Cardiac septum (tissue), 1 donor: ENCODE data around the gene DIAPH3. TPM values are rescaled to one million over a fixed set of nuclear protein-coding genes. Genes with fewer than 3 reads are reported as not detected.

Experiments
- DNase-seq: peaks from one replicate; pipeline ENCODE4 v3.0.0-alpha.2; 2020; ENCODE audit warnings: low spot score
- intact Hi-C: fragments of 100-400 bp; cut with DNase I; formaldehyde crosslinking; loops from one replicate; pipeline ENCODE4 v1.14.0; 2022
- total RNA-seq: library from RNA; stranded (reverse); fragmentation: NEBNext Ultra II Directional; extraction: Animal tissue kit (Norgen Biotek cat#: 25700); gene quantifications from one replicate; pipeline ENCODE4 v1.2.1, GENCODE V29; 2021
- donor health status: DM: no; HTN: no; CAD: no.

DIAPH3 gene
- total RNA-seq, 1 donor from 2014 or later, result 0.38 TPM

DNA sequence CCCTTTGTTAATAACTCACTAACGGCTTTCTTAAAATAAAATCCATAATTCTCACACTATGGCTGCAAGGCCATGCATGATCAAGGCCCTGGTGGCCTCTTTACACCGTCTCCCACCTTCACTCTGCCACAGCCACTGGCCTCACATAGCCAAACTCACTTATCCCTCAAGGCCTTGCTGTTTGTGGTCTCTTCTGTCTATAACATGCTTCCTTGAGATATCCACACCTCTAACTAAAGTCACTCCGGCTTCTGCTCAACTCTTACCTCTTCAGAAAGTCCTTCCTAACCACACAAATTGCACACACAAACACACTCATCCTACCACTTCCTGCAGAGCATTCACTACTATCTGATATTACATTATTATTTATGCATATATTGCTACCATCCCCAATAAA lies 262.5 kb downstream of the DIAPH3 start:
- intact Hi-C loops, result no loop called here

DNA sequence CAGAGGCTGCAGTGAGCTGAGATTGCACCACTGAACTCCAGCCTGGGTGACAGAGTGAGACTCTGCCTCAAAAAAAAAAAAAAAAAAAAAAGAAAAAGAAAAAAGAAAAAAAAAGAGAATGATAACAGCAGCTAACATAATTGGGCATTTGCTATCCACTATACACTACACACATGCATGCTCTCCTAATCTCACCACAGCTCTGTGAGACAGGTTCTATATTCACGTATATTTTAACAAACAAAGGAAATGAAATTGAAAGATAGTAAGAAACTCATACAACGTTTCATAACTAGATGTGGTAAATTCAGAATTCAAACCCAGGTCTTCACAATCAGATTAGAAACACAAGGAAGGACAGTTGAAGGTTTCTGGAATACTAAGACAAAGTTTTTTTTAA lies 265.7 kb downstream of the DIAPH3 start:
- no peak for DNase-seq
- intact Hi-C loops, result no loop called here

More for the DNA sequence above, 262.5 kb downstream of the DIAPH3 start:
- DNase-seq, result no peak

DNA sequence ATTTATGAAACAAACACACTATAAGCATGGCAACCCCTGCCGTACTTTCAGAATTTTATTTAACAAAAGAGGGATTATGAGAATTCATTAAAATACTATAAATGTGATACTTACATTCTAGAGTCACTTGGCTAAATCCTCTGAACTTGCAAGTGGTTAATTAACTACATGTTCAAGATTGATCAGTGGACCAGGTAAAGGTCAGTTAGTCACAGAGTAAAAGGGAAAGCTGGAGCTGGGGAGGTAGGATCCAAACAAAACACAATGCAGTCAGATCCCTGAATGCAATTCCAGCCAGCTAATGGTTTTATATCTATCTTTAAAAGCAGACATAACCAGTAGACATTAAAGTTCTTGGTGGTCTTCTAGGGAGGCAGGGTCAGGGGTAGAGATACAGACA lies 270.5 kb downstream of the DIAPH3 start:
- DNase-seq, result no peak
- intact Hi-C loops, result no loop called here

DNA sequence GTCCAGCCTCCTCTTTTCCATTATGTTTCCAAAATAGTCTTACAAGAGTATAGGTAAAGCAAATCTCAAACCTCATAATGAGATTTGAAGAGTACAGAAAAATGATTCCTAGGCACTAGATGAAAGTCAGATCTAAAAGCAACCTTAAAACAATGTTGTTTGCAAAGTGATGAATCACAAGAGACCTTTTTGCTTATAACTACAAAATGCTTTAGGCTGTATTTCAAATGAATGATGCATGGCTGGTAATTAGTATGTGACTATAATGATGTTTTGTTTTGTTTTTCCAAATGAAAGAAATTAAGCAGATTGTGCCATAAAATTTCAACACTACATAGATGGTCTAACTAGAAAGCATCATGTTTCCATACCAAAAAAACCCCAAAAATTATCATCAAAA lies 272.7 kb downstream of the DIAPH3 start:
- intact Hi-C loops, result no loop called here
- no peak for DNase-seq

DNA sequence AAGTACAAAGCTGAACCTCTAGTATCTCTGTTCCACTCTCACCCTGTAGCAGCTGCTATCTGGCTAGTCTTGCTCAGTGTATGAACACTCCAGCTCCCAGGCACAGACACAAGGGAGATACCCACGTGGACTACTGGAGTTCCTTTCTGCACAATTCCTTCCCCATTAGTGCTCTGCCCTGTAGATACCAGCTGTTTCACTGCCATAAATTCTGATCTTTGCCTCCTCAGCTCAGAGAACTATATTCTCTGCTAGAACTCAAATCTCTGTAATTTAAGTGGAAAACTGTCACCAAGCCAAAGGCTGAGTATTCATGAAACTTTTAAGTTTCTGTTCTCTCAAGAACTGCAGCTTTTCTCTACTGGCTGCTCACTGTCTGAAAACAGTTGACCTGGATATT lies 273.7 kb downstream of the DIAPH3 start:
- no peak for DNase-seq
- intact Hi-C loops, result no loop called here

DNA sequence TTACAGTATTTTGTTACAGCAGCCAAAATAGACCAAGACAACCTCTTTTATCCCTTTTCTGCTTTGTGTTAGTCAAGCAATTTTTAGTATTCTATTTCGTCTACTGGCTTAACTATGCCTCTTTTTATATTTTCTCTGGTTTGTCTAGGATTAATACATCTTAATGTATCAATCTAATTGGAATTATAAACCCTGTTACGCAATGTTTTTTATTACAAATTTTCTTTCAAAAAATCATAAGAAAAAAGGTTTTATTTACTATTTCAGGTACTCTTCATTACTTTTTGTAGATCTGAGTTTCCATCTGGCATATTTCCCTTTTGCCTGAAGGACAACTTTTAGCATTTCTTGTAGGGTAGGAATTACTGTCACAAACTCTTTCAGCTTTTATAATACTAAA lies 275.3 kb downstream of the DIAPH3 start:
- intact Hi-C loops, result no loop called here
- no peak for DNase-seq

DNA sequence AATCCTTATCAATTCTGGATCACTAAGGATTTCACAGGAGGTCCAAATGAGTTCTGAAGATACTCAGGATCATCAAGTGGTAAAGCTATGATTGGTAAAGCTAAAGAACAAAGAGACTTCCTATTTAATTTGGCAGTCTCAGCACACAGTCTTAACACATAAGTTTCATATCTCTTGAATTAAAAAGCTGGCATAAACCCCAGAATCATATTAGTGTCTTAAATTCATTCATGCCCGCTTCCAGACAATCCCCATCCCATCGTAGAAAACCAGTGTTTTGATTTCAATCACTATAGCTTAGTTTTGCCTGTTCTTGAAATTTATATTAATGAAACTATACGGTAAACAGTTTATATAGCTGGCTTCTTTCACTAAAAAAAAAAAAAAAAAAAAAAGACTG lies 278.7 kb downstream of the DIAPH3 start:
- intact Hi-C loops, result no loop called here
- no peak for DNase-seq

DNA sequence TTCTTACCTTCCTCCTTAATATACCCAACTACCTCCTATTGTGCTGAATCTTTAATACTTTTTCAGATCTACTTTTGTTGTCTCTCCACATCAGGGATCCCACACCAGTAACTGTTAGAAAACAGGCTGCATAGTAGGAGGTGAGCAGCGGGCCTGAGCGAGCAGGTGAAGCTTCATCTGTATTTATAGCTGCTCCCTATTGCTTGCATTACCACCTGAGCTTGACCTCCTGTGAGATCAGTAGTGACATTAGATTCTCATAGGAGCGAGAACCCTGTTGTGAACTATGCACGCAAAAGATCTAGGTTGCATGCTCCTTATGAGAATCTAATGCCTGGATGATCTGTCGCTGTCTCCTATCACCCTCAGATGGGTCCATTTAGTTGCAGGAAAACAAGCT lies 279.8 kb downstream of the DIAPH3 start:
- intact Hi-C loops, result no loop called here
- no peak for DNase-seq

DNA sequence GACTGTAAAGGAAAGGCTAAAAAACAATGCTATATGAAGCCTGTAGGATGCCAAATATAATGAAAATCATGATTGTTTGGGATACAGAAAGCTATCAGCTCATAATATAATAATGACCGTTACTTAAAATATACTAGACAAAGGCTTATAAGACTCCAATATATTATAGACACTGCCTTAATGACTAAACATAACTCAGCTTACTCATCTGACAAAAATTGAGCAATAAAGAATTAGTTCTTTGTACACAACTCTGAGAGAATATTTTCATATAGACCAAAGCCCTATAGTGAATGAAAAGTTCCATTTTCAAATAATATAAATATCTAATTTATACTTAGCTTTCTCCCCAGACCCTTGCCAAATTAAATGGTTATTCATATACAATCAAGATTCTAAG lies 283.3 kb downstream of the DIAPH3 start:
- DNase-seq, result no peak
- intact Hi-C loops, result no loop called here

DNA sequence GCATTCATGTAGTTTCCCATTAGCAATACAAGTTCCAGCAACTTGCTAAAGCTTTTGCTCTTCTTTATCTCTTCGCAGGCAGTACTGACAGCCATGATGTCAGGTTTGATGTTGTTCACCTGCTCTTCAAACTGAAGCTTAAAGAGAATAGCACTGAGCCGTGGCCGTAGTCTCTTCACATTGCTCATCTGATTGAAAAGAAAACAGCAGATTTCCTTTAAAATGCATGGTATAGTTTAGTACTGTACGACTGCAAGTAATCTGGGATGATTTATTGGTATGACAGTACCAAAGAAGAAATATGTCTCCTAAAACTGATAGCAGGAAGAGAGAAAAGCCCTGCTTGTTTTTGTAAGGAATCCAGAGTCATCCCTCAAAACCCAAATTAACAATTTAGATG lies 284.4 kb downstream of the DIAPH3 start:
- intact Hi-C loops, result no loop called here
- DNase-seq, result no peak

DNA sequence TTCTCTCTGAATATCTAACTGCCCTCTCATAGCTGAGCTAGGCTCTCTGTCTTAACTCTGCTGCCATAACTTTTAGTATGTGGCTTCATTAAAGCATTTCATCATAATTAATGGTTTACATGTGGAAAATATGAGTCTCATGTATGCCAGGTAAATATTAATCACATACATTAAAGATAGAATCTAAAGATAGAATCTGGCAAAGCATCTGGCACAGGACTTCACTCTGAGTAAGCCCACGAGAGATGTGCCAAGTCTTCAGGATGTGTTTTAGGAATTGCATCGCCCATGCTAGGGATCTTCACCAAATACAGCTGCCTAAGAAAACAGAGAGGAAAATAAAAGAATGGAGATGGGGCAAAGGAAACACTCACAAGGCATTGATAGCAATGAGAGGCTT lies 285.8 kb downstream of the DIAPH3 start:
- no peak for DNase-seq
- intact Hi-C loops, result no loop called here

DNA sequence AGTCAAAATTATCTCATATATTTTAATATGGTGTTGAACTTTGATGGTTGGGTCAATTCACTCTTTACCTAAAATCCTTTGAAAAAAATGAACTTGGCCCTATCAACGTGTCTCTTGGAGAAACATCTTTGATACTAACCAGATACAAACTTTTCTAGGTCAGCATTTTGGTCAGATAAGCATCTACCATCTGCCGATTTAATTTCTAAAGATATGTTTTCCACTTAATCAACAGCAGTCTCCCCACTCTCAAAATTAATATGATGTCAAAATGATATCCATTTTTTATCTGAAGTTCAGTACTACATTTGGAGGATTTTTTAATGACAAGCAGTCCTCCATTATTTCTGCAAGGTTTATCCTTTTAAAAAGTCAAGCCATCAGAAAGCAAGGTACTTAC lies 288.8 kb downstream of the DIAPH3 start:
- no peak for DNase-seq
- intact Hi-C loops, result no loop called here

DNA sequence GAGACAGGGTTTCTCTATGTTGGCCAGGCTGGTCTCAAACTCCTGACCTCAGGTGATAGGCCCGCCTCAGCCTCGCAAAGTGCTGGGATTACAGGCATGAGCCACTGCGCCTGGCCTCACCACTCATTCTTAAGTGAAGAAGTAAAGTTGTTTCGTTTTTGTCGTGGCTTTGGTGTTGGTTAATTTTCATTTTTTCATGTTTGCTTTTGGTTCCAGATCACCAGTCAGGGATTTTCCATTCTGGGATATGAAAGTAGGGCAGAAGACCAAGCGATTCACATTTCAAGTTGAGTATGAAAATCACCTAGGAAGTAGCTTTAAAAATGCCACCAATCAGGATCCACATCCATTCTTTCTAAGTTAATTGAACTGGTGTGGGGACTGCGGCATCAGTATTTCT lies 289.9 kb downstream of the DIAPH3 start:
- intact Hi-C loops, result no loop called here
- no peak for DNase-seq

DNA sequence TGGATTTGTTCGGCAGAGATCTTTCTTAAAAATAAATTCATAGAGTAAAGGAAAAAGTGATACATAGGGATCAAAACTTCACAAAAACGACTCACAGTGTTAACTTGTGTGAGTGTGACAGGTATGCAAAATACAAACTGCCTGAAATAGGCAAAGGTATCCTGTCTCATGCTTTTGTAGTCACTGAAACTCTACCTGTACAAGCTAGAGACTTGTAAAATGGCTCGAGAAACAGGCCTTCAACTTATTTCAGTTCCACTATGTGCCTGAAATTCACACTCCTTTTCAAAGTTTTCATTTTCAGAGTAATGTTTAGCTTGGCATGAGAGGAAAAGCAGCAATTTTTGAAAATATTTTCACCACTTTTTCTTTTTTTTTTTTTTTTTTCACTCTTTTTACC lies 290.4 kb downstream of the DIAPH3 start:
- DNase-seq, result no peak
- intact Hi-C loops, result no loop called here

DNA sequence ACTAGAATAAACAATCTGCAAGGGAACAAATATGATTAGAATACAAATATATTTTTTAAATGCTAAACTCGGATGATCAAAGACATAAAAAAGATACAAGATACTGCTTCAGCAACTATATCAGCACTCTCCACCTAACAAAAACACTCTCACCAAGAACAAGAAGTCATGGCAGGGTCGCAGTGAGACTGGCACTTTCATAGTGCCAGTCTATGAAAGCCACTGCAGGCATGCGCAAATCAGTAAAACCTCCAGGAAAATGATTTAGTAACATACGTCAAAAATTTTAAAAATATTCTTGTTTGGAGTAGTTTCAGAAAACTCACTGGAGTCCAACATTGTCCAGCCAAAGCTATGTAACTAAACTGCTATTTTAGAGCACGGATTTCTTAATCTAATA lies 295.9 kb downstream of the DIAPH3 start:
- intact Hi-C loops, result no loop called here
- no peak for DNase-seq

DNA sequence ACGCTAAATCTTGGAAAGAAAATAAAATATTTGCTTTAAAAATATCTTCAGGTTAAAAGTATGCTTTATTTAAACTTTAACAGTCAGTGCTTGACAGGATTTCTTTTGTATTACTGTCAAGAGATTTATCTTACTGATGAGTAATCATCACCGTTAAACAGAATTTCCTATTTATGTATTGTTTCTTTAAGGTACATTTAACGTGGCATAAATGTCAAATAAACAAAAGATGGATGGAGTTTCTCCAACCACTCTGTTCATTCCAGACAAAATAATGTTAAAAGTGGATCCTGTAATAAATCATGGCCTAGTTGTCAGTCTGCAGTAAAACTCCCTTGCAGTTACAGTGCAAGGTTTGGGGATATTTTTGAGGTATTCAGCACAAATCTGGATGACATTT lies 298.3 kb downstream of the DIAPH3 start:
- no peak for DNase-seq
- intact Hi-C loops, result no loop called here

DNA sequence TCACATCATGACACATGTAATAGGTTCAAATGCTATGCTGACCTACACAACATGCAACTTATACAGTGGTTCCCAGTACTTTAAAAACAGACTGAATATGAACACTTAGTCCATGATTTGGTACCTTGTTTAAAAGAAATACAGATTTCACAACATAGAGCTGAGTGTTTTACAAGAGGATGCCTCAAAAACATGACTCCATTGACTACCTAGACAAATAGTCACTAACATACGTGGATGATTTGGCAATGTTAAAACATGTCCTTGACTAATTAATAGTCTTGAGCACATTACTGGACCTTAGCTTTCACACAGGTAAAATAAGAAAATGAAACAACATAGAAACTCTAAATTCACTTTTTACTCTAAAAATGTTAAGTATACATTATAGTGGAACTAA lies 300.1 kb downstream of the DIAPH3 start:
- intact Hi-C loops, result no loop called here
- no peak for DNase-seq

DNA sequence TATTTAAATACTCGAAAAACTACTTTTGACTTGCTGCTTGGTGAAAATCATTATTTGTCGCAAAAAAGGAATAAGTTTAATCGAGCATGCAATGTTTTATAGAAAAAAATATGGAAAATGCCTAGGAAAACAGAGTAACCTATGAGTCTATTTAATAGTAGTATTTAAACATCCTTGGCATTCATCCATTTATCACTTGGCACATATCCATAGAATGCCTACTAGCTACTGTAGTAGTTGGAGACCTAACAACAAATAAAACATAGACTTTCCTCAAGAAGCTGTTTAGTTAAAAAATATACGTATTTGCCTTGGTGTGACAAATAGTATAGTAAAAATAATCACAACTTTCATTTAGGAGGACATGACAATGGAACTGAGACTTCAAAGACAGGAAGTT lies 302.1 kb downstream of the DIAPH3 start:
- intact Hi-C loops, result no loop called here
- no peak for DNase-seq

DNA sequence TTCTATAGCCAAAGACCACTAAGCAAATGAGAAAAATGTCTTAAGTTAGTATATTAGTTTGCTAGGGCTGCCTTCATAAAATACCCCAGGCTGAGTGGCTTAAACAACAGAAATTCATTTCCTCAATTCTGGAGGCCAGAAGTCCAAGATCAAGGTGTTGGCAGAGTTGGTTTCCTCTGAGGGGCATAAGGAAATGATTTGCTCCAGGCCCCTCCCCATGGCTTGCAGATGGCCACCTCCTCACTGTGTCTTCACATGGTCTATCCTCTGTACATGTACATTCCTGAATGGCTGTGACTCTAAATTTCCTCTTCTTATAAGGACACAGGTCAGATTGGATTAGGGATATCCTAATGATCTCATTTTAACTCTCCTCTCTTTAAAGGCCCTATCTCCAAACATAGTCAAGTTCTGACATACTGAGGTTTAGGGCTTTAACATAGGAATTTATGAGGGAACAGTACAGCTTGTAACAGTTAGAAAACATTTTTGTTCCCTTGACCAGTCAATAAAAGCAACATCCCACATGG lies 307.4 kb downstream of the DIAPH3 start:
- DNase-seq, result no peak
- intact Hi-C loops, result no loop called here

DNA sequence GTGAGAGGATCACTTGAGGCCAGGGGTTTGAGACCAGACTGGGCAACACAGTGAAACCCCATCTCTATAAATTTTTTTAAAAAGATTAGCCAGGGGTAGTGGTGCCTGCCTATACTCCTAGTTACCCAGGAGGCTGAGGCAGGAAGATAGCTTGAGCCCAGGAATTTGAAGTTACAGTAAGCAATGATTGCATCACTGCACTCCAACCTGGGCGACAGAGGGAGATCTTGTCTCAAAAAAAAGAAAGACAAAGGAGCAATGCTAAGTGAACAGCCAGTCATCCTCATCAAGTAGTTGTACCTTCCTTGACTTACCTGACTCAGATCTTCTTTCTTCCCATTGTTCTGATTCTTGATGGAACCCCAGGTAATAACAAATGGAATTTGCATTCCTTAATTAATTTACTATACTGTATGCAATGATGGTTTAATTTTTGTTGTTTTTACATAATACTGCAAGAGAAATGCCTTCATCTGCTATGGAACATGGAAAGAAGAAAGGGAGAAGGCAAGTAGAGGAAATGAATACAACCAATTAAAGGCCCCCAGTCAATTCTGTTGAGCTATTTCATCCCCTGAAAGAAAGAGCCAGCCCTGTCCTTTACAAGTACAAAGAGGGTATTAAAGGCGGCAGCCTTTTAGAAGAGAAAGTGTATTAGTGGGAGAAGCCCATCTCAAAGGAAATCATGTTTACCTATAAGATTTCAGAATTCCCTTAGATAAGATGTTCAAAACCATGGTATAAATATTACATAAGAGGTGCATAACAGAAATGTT lies 316.7 kb downstream of the DIAPH3 start:
- DNase-seq, result no peak
- intact Hi-C loops, result no loop called here

DNA sequence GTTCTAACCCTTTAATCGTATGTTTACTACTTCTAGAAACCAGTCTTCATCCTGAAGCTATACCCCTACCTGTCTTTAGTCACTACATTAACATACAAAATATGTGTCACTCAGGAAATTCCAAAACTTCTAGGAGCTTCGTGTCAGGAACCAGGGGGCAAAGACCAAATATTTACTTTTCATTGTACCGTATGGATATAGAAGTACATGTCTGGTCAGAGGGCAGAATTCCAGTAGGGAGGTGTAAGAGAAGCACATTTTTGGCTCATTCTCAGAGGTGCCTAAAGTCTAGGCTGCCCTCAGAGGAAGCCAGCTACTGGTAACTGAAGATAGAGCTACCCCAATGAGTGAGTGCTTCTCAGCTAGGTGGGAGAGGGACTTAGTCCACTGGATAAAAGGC lies 320.7 kb downstream of the DIAPH3 start:
- intact Hi-C loops, result no loop called here
- no peak for DNase-seq

DNA sequence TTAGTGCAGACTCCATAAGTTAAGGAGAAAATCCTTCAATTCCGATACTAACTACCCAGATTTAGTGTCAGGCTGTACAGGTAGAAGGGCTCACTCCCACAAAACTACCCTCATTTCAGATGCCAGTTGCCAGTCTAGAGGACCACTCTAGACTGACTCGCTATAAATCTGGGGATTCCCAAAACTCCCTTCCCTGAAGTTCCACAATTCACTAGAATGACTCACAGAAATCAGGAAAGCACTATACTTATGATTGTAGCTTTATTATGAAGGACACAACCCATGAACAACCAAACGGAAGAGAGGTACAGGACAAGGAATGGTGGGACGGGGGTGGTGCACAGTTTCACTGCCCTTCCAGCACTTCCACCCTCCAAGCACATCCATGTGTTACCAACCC lies 321.2 kb downstream of the DIAPH3 start:
- no peak for DNase-seq
- intact Hi-C loops, result no loop called here
